Left ventricle myocardium inferior (tissue), 1 donor: ENCODE measurements around the gene GRPEL2. TPM values are rescaled to one million over a fixed set of nuclear protein-coding genes. Genes with fewer than 3 reads are reported as not detected.
A peak's percentile ranks its signal among the peaks of the same experiment; 100 is the strongest.

Source experiments
- DNase-seq: peaks from one replicate; pipeline ENCODE4 v3.0.0-alpha.2; 2020
- H3K27ac ChIP-seq: fragments of 200-600 bp; replicated peaks from 2 replicates; pipeline ENCODE4 v1.8.0; 2021
- H3K27me3 ChIP-seq: fragments of 200-600 bp; 2 replicates; pipeline ENCODE4 v1.8.0; 2021; ENCODE audit warnings: low read depth
- H3K36me3 ChIP-seq: fragments of 200-600 bp; 2 replicates; pipeline ENCODE4 v1.8.0; 2021
- H3K4me1 ChIP-seq: fragments of 200-600 bp; 2 replicates; pipeline ENCODE4 v1.8.0; 2021
- H3K4me3 ChIP-seq: fragments of 200-600 bp; 2 replicates; pipeline ENCODE4 v1.8.0; 2021; ENCODE audit warnings: mild to moderate bottlenecking, moderate library complexity
- H3K9me3 ChIP-seq: fragments of 200-600 bp; replicated peaks from 2 replicates; pipeline ENCODE4 v1.8.0; 2021
- intact Hi-C: fragments of 100-400 bp; cut with micrococcal nuclease; formaldehyde crosslinking; loops from one replicate; pipeline ENCODE4 v1.11.0; 2022
- total RNA-seq: library from RNA; stranded (reverse); fragmentation: NEBNext Ultra II Directional; extraction: Animal tissue kit (Norgen Biotek cat#: 25700); gene quantifications from one replicate; pipeline ENCODE4 v1.2.1, GENCODE V29; 2021
- TF ChIP-seq, protein P1 (sequence below): fragments of 200-600 bp; IDR thresholded peaks from 2 replicates; pipeline ENCODE4 v1.8.0; 2021; ENCODE audit warnings: antibody characterized with exemption, mild to moderate bottlenecking, borderline replicate concordance
- donor health status: DM: no; HTN: yes; CAD: no; lungs with severe emphysema.

GRPEL2 gene
- total RNA-seq, 1 donor from 2014 or later: 7.6 TPM

DNA sequence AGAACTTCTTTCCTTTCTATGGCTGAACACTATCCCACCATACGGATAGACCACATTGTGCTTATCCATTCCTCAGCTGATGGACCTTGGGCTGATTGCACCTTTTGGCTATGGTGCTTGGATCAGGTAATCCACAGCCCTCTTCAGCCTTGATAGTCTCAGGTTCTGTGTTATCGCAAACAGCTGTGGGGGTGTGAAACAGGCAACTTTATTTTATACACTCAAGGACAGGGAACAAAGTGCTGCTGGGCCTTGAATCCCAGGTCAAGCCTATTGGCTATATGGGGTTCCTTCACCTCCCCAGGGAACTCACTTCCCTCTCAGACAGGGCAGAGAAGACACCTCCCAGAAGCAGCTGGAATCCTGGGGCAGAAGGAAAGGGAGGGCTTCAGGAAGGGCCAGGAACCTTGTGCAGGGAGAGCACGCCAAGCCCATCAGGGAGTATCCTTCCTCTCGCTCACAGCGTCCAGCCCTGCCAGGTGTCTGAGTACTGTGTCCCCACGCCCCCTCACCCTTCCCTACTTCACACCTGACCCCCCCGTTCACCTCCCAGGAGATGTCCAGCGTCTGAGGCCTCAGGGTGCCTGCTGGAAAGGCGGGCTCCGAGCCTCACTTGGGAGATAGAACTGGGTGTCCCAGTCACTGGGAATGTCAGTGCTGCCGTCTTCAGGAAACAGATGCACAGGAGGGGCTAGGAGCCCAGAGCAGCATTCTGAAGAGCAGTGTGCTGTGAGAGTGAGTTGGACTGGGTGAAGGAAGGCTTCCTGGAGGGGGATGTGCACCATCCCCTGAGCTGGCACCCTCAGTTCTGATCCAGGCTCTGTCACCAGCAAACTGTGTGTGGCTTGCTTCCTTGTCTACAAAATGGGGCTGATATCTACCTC, 40.9 kb upstream of the GRPEL2 start:
- no peak overlapping the region for H3K4me3 ChIP-seq
- peak; percentile 38 for DNase-seq
- TF ChIP-seq, protein P1, sequence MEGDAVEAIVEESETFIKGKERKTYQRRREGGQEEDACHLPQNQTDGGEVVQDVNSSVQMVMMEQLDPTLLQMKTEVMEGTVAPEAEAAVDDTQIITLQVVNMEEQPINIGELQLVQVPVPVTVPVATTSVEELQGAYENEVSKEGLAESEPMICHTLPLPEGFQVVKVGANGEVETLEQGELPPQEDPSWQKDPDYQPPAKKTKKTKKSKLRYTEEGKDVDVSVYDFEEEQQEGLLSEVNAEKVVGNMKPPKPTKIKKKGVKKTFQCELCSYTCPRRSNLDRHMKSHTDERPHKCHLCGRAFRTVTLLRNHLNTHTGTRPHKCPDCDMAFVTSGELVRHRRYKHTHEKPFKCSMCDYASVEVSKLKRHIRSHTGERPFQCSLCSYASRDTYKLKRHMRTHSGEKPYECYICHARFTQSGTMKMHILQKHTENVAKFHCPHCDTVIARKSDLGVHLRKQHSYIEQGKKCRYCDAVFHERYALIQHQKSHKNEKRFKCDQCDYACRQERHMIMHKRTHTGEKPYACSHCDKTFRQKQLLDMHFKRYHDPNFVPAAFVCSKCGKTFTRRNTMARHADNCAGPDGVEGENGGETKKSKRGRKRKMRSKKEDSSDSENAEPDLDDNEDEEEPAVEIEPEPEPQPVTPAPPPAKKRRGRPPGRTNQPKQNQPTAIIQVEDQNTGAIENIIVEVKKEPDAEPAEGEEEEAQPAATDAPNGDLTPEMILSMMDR: no peak
- intact Hi-C loops: no loop called here
- H3K27me3 ChIP-seq: no peaks in the 10 kb centered on the region
- H3K36me3 ChIP-seq: peaks cover 78% of the 10 kb centered on the region
- no peaks in the 10 kb centered on the region for H3K9me3 ChIP-seq
- H3K4me1 ChIP-seq: peaks cover 61% of the 10 kb centered on the region
- H3K27ac ChIP-seq: peak overlapping the region; percentile 92

DNA sequence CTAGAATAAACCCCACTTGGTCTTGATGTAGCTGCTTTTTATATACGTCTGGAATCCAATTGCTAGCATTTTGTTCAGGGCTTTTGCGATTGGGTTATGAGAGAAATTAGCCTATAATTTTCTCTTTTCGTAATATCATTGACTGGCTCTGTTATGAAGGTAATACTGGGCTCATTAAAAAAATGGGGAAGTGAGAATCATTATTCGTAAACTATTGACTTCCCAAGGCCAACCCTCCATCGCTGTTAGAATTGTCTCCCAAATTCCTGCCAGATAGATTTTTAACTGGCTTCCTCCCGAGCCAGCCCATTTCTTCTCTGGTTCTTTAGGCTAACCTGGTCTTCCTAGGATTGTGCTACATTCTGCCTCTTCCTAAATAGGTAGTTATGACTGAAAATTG, 35.9 kb upstream of the GRPEL2 start:
- TF ChIP-seq, protein P1: no peak
- Histone ChIP-seq H3K9me3 (no peaks in the 10 kb centered on the region), H3K4me3 (no peak overlapping the region), H3K4me1 (peaks cover 38% of the 10 kb centered on the region), H3K27me3 (no peaks in the 10 kb centered on the region), H3K36me3 (peaks cover 81% of the 10 kb centered on the region), H3K27ac (peak overlapping the region; percentile 32)
- DNase-seq: no peak
- intact Hi-C loops: no loop called here

DNA sequence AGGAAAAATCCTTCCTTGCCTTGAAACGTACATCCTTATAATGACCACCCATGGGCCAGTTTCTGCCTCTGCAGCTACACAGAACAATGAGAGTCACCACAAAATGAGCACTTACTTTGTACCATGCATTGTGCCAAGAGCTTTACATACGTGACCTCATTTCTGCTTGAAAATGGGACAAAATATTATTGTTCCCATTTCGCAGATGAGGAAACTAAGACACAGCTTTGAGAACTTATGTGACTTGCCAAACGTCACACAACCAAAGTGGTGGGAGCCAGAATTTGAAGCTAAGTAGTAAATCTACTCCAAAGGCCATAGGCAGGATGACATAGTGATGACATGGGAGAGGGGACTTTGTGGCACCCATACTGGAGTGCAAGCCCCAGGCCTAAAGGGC, 34.8 kb upstream of the GRPEL2 start:
- TF ChIP-seq, protein P1: no peak
- Histone ChIP-seq H3K27ac (peak overlapping the region; percentile 32), H3K36me3 (peaks cover 70% of the 10 kb centered on the region), H3K9me3 (no peaks in the 10 kb centered on the region), H3K4me1 (peaks cover 31% of the 10 kb centered on the region), H3K27me3 (no peaks in the 10 kb centered on the region), H3K4me3 (no peak overlapping the region)
- DNase-seq: no peak
- intact Hi-C loops: loop anchor here (10.0 kb wide), 1 partner anchor 46 kb away; no protein-coding TSS in a partner anchor

DNA sequence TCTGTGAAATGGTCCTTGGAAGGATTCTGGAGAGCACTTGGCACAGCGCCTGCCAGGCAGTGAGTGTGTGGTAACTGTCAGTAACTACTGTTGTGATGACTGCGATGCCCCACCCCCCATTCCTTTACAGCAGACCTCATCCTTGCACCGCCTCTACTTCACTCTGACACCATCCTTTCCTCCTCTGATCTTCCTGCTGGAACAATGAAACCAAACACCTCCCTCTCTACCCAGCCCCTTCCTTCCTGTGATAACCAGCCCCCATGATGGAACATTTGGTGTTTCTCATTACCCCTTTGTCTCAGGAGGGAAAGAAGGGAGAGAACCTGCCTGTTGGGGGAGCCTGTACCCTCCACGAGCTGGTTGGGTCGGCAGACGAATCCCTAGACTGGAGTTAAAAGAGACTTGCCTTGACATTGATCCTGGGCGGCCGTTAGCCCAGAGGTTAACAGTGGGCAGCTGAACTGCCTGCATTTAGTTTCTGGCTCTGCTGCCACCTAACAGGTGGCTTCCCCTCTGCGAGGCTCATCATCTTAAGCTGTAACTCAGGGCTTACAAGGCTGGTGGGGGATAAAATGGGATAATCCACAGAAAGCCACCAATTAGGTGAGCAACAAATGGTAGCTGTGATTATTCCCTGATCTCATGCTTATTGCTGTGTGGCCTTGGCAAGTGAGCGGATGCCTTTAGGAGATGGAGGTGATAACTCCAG, 34.2 kb upstream of the GRPEL2 start:
- Histone ChIP-seq H3K9me3 (no peaks in the 10 kb centered on the region), H3K27me3 (no peaks in the 10 kb centered on the region), H3K4me1 (peaks cover 31% of the 10 kb centered on the region), H3K27ac (peak overlapping the region; percentile 32), H3K4me3 (no peak overlapping the region), H3K36me3 (peaks cover 73% of the 10 kb centered on the region)
- no peak for DNase-seq
- TF ChIP-seq, protein P1: no peak
- intact Hi-C loops: loop anchor here (10.0 kb wide), 1 partner anchor 46 kb away; no protein-coding TSS in a partner anchor

DNA sequence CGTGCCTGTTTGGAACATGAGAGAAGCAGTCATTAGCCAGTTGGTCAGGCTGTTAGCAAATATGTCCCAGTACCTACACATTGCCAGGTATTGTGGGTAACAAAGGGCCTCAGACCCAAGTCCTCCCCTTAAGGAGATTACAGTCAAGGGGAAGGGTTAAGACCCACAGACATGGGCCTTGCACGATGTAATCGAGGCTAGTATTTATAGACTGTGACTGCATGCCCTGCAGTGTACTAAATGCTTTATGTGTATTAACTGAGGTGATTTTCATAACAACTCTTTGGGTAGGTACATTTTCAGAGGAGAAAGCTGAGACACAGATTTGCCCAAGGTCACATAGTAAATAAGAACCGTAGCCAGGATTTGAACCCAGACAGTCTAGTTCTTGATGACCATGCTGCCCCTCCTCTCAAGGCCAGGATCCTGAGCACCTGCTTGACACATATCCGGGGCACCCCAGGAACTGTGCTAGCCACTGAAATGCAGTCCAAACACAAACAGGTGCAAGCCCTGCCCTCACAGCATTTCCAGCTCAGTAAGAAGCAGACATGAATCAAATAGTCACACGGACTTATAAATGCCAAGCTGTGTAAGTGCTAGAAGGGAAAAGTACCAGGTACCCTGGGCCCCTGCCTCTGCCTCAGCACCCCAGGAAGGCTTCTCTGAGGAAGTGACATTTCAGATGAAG, 32.0 kb upstream of the GRPEL2 start:
- Histone ChIP-seq H3K9me3 (no peaks in the 10 kb centered on the region), H3K4me3 (no peak overlapping the region), H3K27ac (peak overlapping the region; percentile 15), H3K4me1 (peaks cover 32% of the 10 kb centered on the region), H3K27me3 (no peaks in the 10 kb centered on the region), H3K36me3 (peaks cover 65% of the 10 kb centered on the region)
- no peak for DNase-seq
- TF ChIP-seq, protein P1: no peak
- intact Hi-C loops: loop anchor here (10.0 kb wide), 1 partner anchor 48 kb away; no protein-coding TSS in a partner anchor
